HG03045 (cell line): Measurements from ENCODE around the gene ERN1.

Experiments used
- ATAC-seq: cut with Tn5 transposase; IDR thresholded peaks from one replicate; pipeline ENCODE4 v1.9.1; 2021; ENCODE audit warnings: mild to moderate bottlenecking, moderate library complexity; ENCODE audit not compliant: unreplicated experiment

ERN1 gene

GRCh38 chr17:63996430-63997182 is 133.3 kb downstream of the ERN1 start:
- no peak for ATAC-seq

GRCh38 chr17:63995626-63996025 is 134.3 kb downstream of the ERN1 start:
- ATAC-seq, result no peak

- no peak for ATAC-seq
These were observed 136.5 kb downstream of the ERN1 start for GRCh38 chr17:63993368-63993985.

GRCh38 chr17:63991611-63992010 is 138.3 kb downstream of the ERN1 start:
- no peak for ATAC-seq

- ATAC-seq, result no peak
These were observed 140.2 kb downstream of the ERN1 start for GRCh38 chr17:63989622-63990345.
